ENCODE data around the gene CA4.

DNA sequence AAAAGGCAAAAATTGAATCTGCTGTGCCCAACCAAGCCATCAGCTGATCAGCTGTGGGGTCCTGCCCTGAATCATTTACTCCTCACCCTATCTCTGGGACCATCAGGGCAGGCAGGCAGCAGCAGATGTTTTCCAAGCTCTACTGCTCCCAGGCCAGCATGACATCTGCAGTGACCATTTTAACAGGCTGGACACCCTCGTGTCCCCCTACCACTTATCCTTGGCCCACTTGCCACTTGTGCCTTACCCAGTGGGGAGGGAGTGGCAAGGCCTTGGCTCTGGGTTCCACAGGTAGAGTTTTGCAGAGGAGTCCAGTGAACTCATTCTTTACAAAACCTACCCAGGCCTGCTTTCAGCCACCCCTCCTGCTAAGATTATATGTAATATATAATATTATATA lies 12.0 kb upstream of the CA4 start:
- TF ChIP-seq BHLHE40 (IDR thresholded peaks at IDR 0.05; ENCODE audit: borderline replicate concordance): no peak
- no peak for TF ChIP-seq LEF1 (IDR thresholded peaks at IDR 0.05; ENCODE audit: borderline replicate concordance)
- TF ChIP-seq SUZ12 (IDR thresholded peaks at IDR 0.05): no peak
- TF ChIP-seq FOXK2 (IDR thresholded peaks at IDR 0.05): no peak
- TF ChIP-seq FOXA1 (IDR thresholded peaks at IDR 0.05): no peak
